T-helper 1 cell (primary cell): ENCODE results near the gene TMA16.
"Not testable (repeated sequence)": the region's sequence is repeated elsewhere in the genome, so short reads cannot be mapped to it uniquely, and the experiment has no call there.

Source experiments
- DNase-seq, 5 donors: peaks; one replicate each; pipeline ENCODE4 v3.0.0-alpha.2; 2012 to 2020
- total RNA-seq, 4 donors: gene quantifications; one replicate each; lab custom pipeline; 2026; lab: John Stamatoyannopoulos, UW

TMA16 gene
- 6.5 to 18.2 (median 9.1) reads per million in 4 donors for total RNA-seq

GRCh38 chr4:163494360-163495241 is at the start of gene TMA16:
TMA16 (plus strand) TSS chr4:163494690; CDS start chr4:163494802, 112 bp downstream.
- DNase-seq = peak; percentile 47 to 93 (median 62)

- DNase-seq = not testable (repeated sequence)
Measured at GRCh38 chr4:163447023-163447422, 47.5 kb upstream of the TMA16 start.

DNA sequence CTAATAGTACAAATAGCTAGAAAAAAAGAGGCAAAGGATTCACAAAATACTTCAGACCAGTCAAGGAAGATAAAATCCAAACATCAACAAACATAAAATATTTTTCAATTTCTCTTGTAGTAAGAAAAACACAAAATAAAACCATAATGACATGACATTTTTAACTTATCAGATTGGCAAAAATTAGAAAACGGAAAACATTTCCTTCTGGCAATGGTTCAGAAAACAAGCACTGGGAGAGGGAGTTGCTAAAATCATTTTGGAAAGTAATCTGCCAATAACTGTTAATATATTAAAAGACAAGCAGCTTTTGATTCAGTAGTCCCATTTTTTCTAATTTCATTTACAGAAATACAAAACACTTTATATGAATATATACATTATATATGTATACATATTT is 47.0 kb upstream of the TMA16 start:
- DNase-seq = no peak

GRCh38 chr4:163448540-163449203 is 45.8 kb upstream of the TMA16 start:
- no peak for DNase-seq

- no peak for DNase-seq
Measured at GRCh38 chr4:163462556-163462955, 31.9 kb upstream of the TMA16 start.

- no peak for DNase-seq
Measured at GRCh38 chr4:163467082-163467770, 27.3 kb upstream of the TMA16 start.

- DNase-seq = no peak
Measured at GRCh38 chr4:163470391-163470790, 24.1 kb upstream of the TMA16 start.

- no peak for DNase-seq
Measured at GRCh38 chr4:163473130-163473529, 21.4 kb upstream of the TMA16 start.

DNA sequence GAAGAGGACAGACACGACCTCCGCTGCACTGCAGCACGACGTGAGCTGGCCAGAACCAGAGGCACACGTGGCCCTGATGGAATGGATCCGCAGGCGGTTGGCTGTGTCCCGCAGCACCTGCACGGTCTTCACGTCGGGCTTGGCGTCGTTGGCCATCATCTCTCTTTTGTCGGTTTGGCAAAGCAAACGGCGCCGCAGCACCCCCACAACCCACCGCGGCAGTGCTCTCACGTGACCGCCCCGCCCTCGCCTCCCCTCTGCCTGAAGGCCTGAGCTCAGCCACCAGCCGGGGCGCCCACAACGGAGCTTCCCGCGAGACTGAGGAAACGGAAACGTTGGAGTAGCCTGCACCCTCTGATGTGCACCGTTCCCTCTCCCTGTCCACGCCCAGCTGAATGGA is 20.9 kb upstream of the TMA16 start, which contains the start of gene TKTL2:
TKTL2 (minus strand) TSS at position 179 of the 400 bp plus-strand sequence; CDS start at position 159, 20 bp downstream.
- DNase-seq = no peak

- no peak for DNase-seq
Measured at GRCh38 chr4:163474027-163474426, 20.5 kb upstream of the TMA16 start.

GRCh38 chr4:163476761-163477438 is 17.6 kb upstream of the TMA16 start:
- DNase-seq = no peak

- DNase-seq = no peak
Measured at GRCh38 chr4:163482190-163482589, 12.3 kb upstream of the TMA16 start.

GRCh38 chr4:163484906-163485305 is 9.6 kb upstream of the TMA16 start:
- DNase-seq = peak in 3 of 5 donors; percentile 10 to 49 (median 40)

DNA sequence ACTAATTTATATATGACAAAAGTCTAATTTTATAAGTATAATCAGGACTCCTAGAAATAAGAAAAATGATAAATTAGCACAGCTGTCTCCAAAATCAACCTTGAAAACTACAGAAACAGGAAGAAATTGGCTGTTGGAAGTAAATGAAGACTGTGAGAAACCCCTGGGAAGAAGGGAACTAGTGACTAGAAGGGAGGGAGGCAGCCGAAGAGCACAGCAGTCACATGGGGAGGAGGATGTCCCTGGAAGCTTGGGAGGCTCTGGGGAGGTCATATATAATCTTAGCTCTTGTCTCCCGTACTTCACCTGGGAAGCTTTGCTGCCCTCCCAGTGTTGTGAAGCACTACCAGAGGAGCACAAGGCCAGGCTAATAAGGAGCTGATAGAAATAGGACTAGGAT is 8.9 kb upstream of the TMA16 start:
- no peak for DNase-seq

DNA sequence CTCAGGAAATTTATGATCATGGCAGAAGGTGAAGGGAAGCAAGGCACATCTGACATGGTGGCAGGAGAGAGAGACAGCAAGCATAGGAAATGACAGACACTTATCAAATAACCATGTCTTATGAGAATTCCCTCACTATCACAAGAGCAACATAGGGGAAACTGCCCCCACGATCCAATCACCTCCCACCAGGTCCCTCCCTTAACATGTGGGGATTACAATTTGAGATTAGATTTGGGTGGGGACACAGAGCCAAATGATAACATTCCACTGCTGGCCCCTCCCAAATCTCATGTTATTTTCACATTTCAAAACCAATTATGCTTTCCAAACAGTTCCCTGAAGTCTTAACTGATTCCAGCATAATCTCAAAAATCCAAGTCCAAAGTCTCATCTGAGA is 8.2 kb upstream of the TMA16 start:
- no peak for DNase-seq

DNA sequence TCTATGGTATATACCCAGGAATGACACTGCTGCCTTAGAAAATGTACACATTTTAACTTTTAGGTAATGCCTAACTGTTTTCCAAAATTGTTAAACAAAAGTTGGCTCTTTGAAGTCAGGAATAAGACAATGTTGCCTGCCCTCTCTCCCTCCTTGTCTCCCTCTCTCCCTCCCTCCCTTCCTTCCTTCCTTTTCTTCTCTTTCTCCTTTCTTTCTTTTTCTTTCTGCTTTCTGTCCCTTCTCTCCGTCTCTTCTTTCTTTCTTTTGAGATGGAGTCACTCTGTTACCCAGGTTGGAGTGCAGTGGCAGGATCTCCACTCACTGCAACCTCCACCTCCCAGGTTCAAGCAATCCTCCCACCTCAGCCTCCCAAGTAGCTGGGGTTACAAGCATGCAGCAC is 4.6 kb upstream of the TMA16 start:
- no peak for DNase-seq

DNA sequence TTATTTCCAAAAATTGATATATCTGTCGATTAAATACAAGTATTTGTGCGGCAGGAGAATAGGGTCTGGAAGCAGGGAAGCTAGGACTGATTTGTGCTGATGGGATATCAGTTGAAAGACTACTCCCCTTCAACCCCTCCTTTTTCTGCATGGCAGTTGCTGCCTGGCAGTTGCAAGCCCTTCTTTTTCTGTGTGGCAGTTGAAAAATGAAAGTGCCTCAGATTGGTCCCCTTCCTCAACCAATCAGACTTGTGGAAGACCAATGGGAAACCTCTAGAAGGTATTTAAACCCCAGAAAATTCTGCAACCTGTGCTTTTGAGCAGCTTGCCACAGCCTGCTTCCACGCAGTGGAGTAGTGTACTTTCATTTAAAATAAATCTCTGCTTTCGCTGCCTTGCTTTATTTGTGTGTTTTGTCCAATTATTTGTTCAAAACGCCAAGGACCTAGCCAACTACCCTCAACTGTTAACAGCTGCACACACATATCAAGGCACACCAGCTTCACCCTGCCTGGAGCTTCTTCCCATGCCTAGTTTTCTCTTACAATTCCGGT is 1.5 kb upstream of the TMA16 start:
- DNase-seq = no peak

GRCh38 chr4:163493643-163494359 is 689 bp upstream of the TMA16 start:
- DNase-seq = peak in 1 of 5 donors; percentile 4

GRCh38 chr4:163495900-163496299 is 1.4 kb downstream of the TMA16 start:
- peak in 1 of 5 donors; percentile 32 for DNase-seq

- DNase-seq = no peak
Measured at GRCh38 chr4:163500586-163500985, 6.1 kb downstream of the TMA16 start.

- DNase-seq = no peak
Measured at GRCh38 chr4:163505374-163505773, 10.9 kb downstream of the TMA16 start.

- no peak for DNase-seq
Measured at GRCh38 chr4:163515198-163515597, 20.7 kb downstream of the TMA16 start.
